Stimulated activated CD8-positive, alpha-beta memory T cell treated with anti-CD3 and anti-CD28 coated beads, Interleukin-7, amount 100 ng/mL, for 24 hours (primary cell): ENCODE data around the gene CDON.
"Not testable (repeated sequence)": the region's sequence is repeated elsewhere in the genome, so short reads cannot be mapped to it uniquely, and the experiment has no call there.

Source experiments
- DNase-seq: peaks from one replicate; pipeline ENCODE4 v3.0.0-alpha.2; 2020; ENCODE audit warnings: low read depth

CDON gene

GRCh38 chr11:125923633-125924032 lies 139.0 kb downstream of the CDON start:
- DNase-seq, result no peak

DNA sequence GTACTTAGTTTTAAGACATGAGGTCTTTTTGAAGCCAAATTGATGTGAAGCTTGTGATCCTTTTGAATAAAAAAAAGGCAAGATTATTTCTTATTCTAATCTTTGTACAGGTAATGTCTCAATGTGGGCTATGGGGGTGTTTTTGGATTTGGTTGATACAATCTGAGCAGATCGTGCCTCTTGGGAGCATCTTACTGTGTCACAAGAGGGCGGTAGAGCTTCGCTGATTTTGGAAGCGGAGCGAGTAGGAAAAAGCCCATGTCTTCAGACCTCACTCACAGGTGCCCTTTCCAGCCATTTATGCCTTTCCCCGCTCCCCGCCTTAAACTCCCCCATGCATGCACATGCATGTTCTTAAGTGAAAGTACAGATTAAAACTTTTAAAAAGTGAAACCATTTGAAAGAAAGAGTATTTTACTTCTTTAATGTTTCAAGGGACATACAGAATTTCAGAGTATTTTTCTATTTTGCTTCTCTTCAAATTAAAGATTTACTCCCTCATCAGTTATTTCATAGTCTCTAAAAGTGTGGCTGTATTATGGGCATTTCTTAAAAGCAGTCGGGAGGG lies 139.6 kb downstream of the CDON start:
- no peak for DNase-seq

- DNase-seq, result no peak
Measured at GRCh38 chr11:125922156-125922555, 140.5 kb downstream of the CDON start.

DNA sequence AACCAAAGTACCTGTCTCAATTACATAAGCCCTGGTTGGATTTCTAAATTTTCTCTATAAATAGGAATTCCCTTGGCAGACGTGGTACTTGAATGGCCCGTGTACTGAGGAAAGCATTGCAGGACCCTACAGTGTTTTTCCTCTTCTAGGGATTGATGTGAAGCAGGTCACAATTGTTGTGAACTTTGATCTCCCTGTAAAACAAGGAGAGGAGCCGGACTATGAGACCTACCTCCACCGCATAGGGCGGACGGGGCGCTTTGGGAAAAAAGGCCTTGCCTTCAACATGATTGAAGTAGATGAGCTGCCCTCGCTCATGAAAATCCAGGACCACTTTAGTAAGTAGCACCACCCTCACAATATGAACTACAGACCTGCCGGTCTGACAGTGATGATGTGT lies 141.6 kb downstream of the CDON start:
- no peak for DNase-seq

- DNase-seq, result no peak
Measured at GRCh38 chr11:125918140-125918840, 144.4 kb downstream of the CDON start.

DNA sequence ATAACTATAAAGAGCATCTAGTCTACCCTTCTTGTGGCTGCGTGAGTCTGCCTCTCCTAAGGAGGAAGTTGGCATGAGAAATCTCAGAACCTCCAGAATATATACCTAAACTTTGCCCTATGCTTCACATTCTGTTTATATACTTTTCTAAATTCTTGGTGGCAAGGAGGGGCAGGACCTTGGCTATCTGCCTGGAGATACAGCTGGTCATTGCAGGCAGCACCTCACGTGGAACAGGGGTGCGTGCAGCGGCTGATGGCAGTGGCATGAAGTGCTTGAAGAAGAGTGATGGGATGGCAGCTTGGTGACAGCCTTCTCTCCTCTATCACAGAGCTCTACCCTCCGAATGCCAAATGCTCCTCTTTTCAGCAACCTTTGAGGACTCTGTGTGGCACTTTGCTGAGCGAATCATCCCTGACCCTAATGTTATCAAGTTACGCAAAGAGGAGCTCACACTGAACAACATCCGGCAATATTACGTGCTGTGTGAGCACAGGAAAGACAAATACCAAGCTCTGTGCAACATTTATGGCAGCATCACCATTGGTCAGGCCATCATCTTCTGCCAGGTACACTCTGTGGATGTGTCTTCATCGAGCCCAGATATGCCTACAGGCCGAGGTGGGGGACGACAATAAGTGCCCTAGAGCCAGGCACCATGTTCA lies 145.9 kb downstream of the CDON start:
- DNase-seq, result no peak

- not testable (repeated sequence) for DNase-seq
Measured at GRCh38 chr11:125914601-125915000, 148.1 kb downstream of the CDON start.

DNA sequence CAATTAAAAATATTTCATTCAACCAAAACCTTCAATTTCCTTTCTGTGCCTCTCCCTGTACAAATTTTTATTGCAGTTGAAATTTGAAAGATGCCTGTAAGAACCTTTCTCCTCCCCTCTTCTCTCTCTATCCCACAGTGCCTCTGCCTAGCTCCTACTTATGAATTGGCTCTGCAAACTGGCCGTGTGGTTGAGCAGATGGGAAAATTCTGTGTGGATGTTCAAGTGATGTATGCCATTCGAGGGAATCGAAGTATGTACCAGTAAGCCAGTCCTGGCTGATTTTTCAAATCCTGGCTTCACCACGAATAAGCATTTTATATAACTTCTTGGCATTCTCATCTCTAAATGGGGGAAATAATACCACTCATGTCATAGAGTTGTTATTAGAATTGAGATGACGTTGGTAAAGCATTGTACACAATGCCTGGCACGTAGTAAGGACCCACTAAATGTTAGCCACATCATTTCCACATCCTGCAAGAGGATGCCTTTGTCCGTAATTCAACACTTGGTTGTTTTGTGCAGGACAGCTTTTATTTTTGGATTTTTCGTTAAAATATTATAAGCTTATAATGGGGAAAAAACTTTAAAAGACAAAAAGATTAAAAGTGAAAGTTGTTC lies 152.3 kb downstream of the CDON start:
- no peak for DNase-seq
